HFFc6 (cell line): ENCODE results near the gene PDZK1. TPM values are rescaled to one million over a fixed set of nuclear protein-coding genes. Genes with fewer than 3 reads are reported as not detected.
"Not testable (repeated sequence)": the region's sequence is repeated elsewhere in the genome, so short reads cannot be mapped to it uniquely, and the experiment has no call there.

Experiments
- DNase-seq: peaks from one replicate; pipeline ENCODE4 v3.0.0-alpha.2; 2018
- H3K27ac Mint-ChIP-seq: 2 replicates; pipeline ENCODE4 v1.8.0; 2020; ENCODE audit warnings: mild to moderate bottlenecking, mixed read lengths
- H3K27me3 Mint-ChIP-seq: 2 replicates; pipeline ENCODE4 v1.8.0; 2021; ENCODE audit warnings: mild to moderate bottlenecking, moderate library complexity, mixed read lengths; ENCODE audit not compliant: insufficient read depth
- H3K36me3 Mint-ChIP-seq: 2 replicates; pipeline ENCODE4 v1.8.0; 2021; ENCODE audit warnings: low read depth, mixed read lengths
- H3K4me1 Mint-ChIP-seq: 2 replicates; pipeline ENCODE4 v1.8.0; 2020; ENCODE audit warnings: low read depth, mixed read lengths
- H3K4me3 Mint-ChIP-seq: 2 replicates; pipeline ENCODE4 v1.8.0; 2020; ENCODE audit warnings: mild to moderate bottlenecking, moderate library complexity, mixed read lengths
- H3K9me3 Mint-ChIP-seq: 2 replicates; pipeline ENCODE4 v1.8.0; 2020; ENCODE audit warnings: mild to moderate bottlenecking, mixed read lengths
- CTCF ChIP-seq: fragments of 200-600 bp; sonication (generic); IDR thresholded peaks from 2 replicates; pipeline ENCODE4 v1.5.0; 2021; ENCODE audit warnings: antibody characterized with exemption, mild to moderate bottlenecking
- total RNA-seq, 6 experiments: library from RNA; stranded (reverse); fragmentation: NEBNext Ultra II Directional; extraction: Animal tissue kit (Norgen Biotek cat#: 25700); gene quantifications; 2 replicates in 1 of 6; 3 replicates in 5 of 6; pipeline ENCODE4 v1.2.3, GENCODE V29; 2021

The PDZK1 gene
- total RNA-seq, 6 experiments from 2014 or later = 0.50 to 1.5 (median 0.88) TPM

DNA sequence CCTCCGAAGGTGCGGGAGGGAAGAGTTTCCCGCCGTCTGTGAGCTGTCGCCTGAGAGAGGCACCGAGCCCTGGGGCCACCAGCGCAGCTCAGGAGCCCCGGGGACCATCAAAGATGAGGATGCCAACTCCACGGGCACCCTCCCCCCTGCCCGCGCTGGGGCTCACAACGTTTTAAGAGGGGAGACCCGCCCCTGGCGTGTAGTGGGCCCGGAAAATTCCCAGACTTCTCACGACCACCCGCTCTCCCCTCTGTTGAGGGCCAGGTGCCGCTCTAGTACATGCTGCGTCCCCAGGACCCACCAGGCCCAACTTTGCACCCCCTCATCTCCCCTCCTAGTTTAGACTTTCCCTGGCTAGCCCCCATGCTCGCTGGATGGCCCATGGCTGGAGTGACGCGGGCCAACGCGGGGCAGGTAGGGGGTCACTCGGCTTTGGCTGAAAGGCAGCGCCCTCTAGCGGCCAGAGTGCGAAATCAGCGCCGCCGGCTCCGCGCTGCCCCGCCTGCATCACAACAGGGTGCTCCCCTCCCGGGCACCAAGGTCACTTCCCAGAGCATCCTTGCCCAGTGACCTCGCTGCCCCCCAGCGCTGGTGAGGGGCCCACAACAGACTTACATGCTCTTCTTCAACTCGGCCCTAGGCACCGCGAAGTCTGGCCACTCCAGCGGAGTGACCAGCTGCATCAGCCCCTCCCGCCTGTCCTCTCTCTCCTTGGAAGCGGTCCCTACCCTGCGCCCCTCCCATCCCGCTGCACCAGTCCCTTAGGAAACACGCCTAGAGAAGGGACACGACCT lies 13.9 kb upstream of the PDZK1 start:
- DNase-seq = peak; percentile 55
- peak; percentile 100 for TF ChIP-seq CTCF
- Mint-ChIP-seq H3K4me3 (peak overlapping the region; percentile 82), H3K36me3 (no peaks in the 10 kb centered on the region), H3K9me3 (no peaks in the 10 kb centered on the region), H3K27ac (peak overlapping the region; percentile 85), H3K27me3 (no peaks in the 10 kb centered on the region), H3K4me1 (peaks cover 55% of the 10 kb centered on the region)

- Mint-ChIP-seq H3K36me3 (no peaks in the 10 kb centered on the region), H3K4me3 (peak overlapping the region; percentile 82), H3K4me1 (peaks cover 60% of the 10 kb centered on the region), H3K27me3 (no peaks in the 10 kb centered on the region), H3K9me3 (no peaks in the 10 kb centered on the region), H3K27ac (peak overlapping the region; percentile 85)
- TF ChIP-seq CTCF = no peak
- DNase-seq = peak; percentile 84
These were observed 13.3 kb upstream of the PDZK1 start for GRCh38 chr1:145720556-145720877.

- peak within 1 kb of the TSS; percentile 85 for H3K27ac Mint-ChIP-seq
- H3K4me1 Mint-ChIP-seq = peaks cover 60% of the 10 kb centered on the region
- no peak for DNase-seq
- TF ChIP-seq CTCF = no peak
- no peak within 1 kb of the TSS; the same call in 1 of the 2 replicates for H3K4me3 Mint-ChIP-seq
- no peaks in the 10 kb centered on the region for H3K36me3 Mint-ChIP-seq
- H3K9me3 Mint-ChIP-seq = no peaks in the 10 kb centered on the region
- no peaks in the 10 kb centered on the region; the same call in 1 of the 2 replicates for H3K27me3 Mint-ChIP-seq
These were observed 12.3 kb upstream of the PDZK1 start, which contains the start of gene CD160 for GRCh38 chr1:145719230-145720079. TSS of gene CD160 (plus strand) at chr1:145719499. CDS start at chr1:145728328, 8,829 bp downstream.

DNA sequence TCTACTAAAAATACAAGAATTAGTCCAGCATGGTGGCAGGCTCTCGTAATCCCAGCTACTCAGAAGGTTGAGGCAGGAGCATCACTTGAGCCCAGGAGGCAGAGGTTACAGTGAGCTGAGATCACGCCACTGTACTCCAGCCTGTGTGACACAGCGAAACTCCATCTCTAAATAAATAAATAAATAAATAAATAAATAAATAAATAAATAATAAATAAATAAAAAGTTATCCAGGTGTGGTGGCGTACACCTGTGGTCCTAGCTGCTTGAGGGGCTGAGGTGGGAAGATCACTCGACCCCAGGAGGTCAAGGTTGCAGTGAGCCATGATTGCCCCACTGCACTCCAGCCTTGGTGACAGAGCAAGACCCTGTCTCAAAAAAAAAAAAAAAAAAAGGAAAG lies 11.3 kb upstream of the PDZK1 start:
- DNase-seq, H3K4me3 Mint-ChIP-seq, H3K36me3 Mint-ChIP-seq, H3K9me3 Mint-ChIP-seq, H3K27me3 Mint-ChIP-seq, H3K27ac Mint-ChIP-seq: not testable (repeated sequence)
- peaks cover 60% of the 10 kb centered on the region for H3K4me1 Mint-ChIP-seq

GRCh38 chr1:145717833-145718232 lies 10.7 kb upstream of the PDZK1 start:
- Mint-ChIP-seq H3K27me3 (no peaks in the 10 kb centered on the region; the same call in 1 of the 2 replicates), H3K4me1 (peaks cover 60% of the 10 kb centered on the region), H3K36me3 (no peaks in the 10 kb centered on the region), H3K27ac (no peak overlapping the region), H3K9me3 (no peaks in the 10 kb centered on the region), H3K4me3 (no peak overlapping the region)
- no peak for TF ChIP-seq CTCF
- no peak for DNase-seq
